Naive thymus-derived CD4-positive, alpha-beta T cell (primary cell): ENCODE data around the gene METAP2. TPM values are rescaled to one million over a fixed set of nuclear protein-coding genes. Genes with fewer than 3 reads are reported as not detected.

Experiments
- ATAC-seq: fragments of 150-1000 bp; cut with Tn5 transposase; 2 replicates; pipeline ENCODE4 v1.10.0; 2021; ENCODE audit warnings: mild to moderate bottlenecking, moderate library complexity
- CTCF ChIA-PET: fragments of 350-600 bp; sonication (Branson Sonifier 250); formaldehyde crosslinking; loops from one replicate; lab custom pipeline; 2021; ENCODE audit warnings: antibody characterized with exemption; lab: Charles Lee
- POLR2A ChIA-PET: fragments of 350-600 bp; sonication (Branson Sonifier 250); formaldehyde crosslinking; loops from one replicate; lab custom pipeline; 2021; ENCODE audit warnings: antibody characterized with exemption, inconsistent platforms; lab: Charles Lee
- DNase-seq, 9 donors: peaks; one replicate each; pipeline versions ENCODE4 v3.0.0 to v3.0.0-alpha.2; 2020 to 2022; ENCODE audit warnings: mixed read lengths in 1 of 9
- H3K27ac ChIP-seq: one replicate; pipeline ENCODE4 v1.7.0; 2013; ENCODE audit warnings: mild to moderate bottlenecking, low read depth, low read length, moderate library complexity
- H3K27me3 ChIP-seq, 2 donors: one replicate each; pipeline ENCODE4 v1.7.0; 2013; ENCODE audit warnings: low read length in 2 of 2, mild to moderate bottlenecking in 2 of 2, moderate library complexity in 2 of 2; ENCODE audit not compliant: control insufficient read depth in 2 of 2, insufficient read depth in 2 of 2
- H3K36me3 ChIP-seq, 3 experiments: 1 replicate in 2 of 3; 2 replicates in 1 of 3; pipeline ENCODE4 v1.7.0; 2013; ENCODE audit warnings: low read length in 3 of 3, mild to moderate bottlenecking in 3 of 3, moderate library complexity in 1 of 3; ENCODE audit not compliant: insufficient read depth in 3 of 3, control insufficient read depth in 2 of 3
- H3K4me1 ChIP-seq, 2 donors: one replicate each; pipeline ENCODE4 v1.7.0; 2013; ENCODE audit warnings: low read length in 2 of 2, mild to moderate bottlenecking in 2 of 2, moderate library complexity in 1 of 2; ENCODE audit not compliant: control insufficient read depth in 2 of 2, insufficient read depth in 2 of 2
- H3K4me3 ChIP-seq: 2 replicates; pipeline ENCODE4 v1.7.0; 2013; ENCODE audit warnings: mild to moderate bottlenecking, low read length
- H3K9me3 ChIP-seq, 3 experiments: 1 replicate in 2 of 3; 2 replicates in 1 of 3; pipeline ENCODE4 v1.7.0; 2013; ENCODE audit warnings: low read length in 3 of 3; ENCODE audit not compliant: control insufficient read depth in 2 of 3
- H3K27ac Mint-ChIP-seq, 9 donors: one replicate each; pipeline ENCODE4 v1.8.0; 2020 to 2022; ENCODE audit warnings: mixed read lengths in 9 of 9, mild to moderate bottlenecking in 8 of 9, moderate library complexity in 5 of 9, inconsistent platforms in 2 of 9
- H3K27me3 Mint-ChIP-seq, 5 donors: one replicate each; pipeline ENCODE4 v1.8.0; 2021 to 2022; ENCODE audit warnings: mixed read lengths in 5 of 5, mild to moderate bottlenecking in 1 of 5
- H3K36me3 Mint-ChIP-seq, 5 donors: one replicate each; pipeline ENCODE4 v1.8.0; 2020 to 2022; ENCODE audit warnings: mixed read lengths in 5 of 5, mild to moderate bottlenecking in 3 of 5, inconsistent platforms in 1 of 5
- H3K4me1 Mint-ChIP-seq, 7 donors: one replicate each; pipeline ENCODE4 v1.8.0; 2020 to 2022; ENCODE audit warnings: mixed read lengths in 7 of 7, mild to moderate bottlenecking in 3 of 7, inconsistent platforms in 1 of 7
- H3K4me3 Mint-ChIP-seq, 10 donors: one replicate each; pipeline ENCODE4 v1.8.0; 2020 to 2022; ENCODE audit warnings: mild to moderate bottlenecking in 10 of 10, mixed read lengths in 10 of 10, moderate library complexity in 6 of 10, inconsistent platforms in 2 of 10
- H3K9me3 Mint-ChIP-seq, 11 donors: one replicate each; pipeline ENCODE4 v1.8.0; 2020 to 2022; ENCODE audit warnings: mixed read lengths in 11 of 11, mild to moderate bottlenecking in 4 of 11, inconsistent platforms in 1 of 11, moderate library complexity in 1 of 11
- intact Hi-C, 2 donors: fragments of 100-400 bp; cut with micrococcal nuclease; formaldehyde crosslinking; loops; one replicate each; pipeline ENCODE4 v1.15.1; 2023
- polyA plus RNA-seq, 2 donors: library from polyadenylated mRNA; unstranded; fragments of 300-500 nt; fragmentation: Illumina TruSeq; gene quantifications; one replicate each; pipeline ENCODE4 v1.2.3, GENCODE V29; 2021
- total RNA-seq, 6 experiments: library from RNA in 5 of 6; stranded (reverse) in 5 of 6; gene quantifications; 1 replicate in 5 of 6; 2 replicates in 1 of 6; pipeline ENCODE4 v1.2.3 and lab custom pipeline; 2021 to 2026

Gene METAP2
- total RNA-seq (10 to 100 TPM; 48.2 to 79.9 (median 57.3) TPM), polyA plus RNA-seq (10 to 100 TPM; 37.8 to 48.2 TPM), total RNA-seq (lab: John Stamatoyannopoulos, UW) (74.2 reads per million, percentile 79 among the genes with 10 or more reads in this experiment)

DNA sequence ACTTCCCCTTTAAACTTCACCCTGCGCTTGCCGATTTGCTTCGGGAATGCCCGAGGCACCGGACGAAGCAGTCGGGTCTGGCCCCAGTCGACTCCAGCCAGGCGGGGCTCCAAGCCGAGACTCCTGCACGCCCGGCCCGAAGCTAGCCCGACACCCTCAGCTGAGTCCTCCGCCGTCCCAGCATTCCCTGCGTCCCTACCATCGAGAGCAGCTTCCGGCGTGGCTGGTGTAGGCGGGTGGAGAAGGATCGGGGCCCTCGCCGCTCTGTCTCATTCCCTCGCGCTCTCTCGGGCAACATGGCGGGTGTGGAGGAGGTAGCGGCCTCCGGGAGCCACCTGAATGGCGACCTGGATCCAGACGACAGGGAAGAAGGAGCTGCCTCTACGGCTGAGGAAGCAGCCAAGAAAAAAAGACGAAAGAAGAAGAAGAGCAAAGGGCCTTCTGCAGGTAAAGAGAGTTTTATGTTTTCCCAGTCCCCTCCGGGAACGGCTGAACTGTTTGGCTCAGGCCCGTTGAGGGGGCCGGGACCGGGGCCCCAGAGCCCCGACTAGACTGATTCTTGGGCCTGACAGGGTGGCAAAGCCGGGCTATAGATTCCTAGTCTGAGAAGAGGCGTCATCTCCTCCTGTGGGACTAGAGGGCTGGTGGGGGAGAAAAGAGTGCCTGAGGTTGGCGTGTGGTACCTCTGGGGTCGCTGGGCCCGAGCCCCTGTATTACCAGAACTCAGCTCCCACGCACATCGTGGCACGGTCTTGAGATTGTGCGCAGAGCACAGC lies at the start of gene METAP2:
TSS of gene METAP2 (plus strand) at position 269 of the 776 bp plus-strand sequence. CDS start at position 297, 28 bp downstream.
- Histone ChIP-seq H3K4me3 (peak within 1 kb of the TSS; percentile 81), H3K9me3 (no peaks in the 10 kb centered on the region), H3K36me3 (peaks cover 0 to 32% (median 0%) of the 10 kb centered on the region in 3 experiments), H3K27me3 (no peaks in the 10 kb centered on the region), H3K4me1 (peaks cover 10 to 39% of the 10 kb centered on the region in 2 donors), H3K27ac (peak within 1 kb of the TSS; percentile 92)
- Mint-ChIP-seq H3K36me3 (peaks cover 10 to 29% (median 21%) of the 10 kb centered on the region in 5 donors), H3K4me3 (peak within 1 kb of the TSS; percentile 96 to 100 (median 99)), H3K4me1 (peaks cover 31 to 70% (median 55%) of the 10 kb centered on the region in 7 donors), H3K27ac (peak within 1 kb of the TSS; percentile 95 to 100 (median 99)), H3K27me3 (no peaks in the 10 kb centered on the region), H3K9me3 (no peaks in the 10 kb centered on the region)
- ChIA-PET POLR2A (interaction anchor here (0.6 to 3.0 kb wide), 33 partner anchors 10 to 1797 kb away, joined by 3 to 25 read pairs (median 3); partner anchors contain the start of genes AMDHD1, CRADD, FGD6 and LTA4H), CTCF (interaction anchor here (0.5 to 1.5 kb wide), 6 partner anchors 46 to 1057 kb away, joined by 3 read pairs; partner anchors contain the start of genes FGD6, NR2C1 and VEZT)
- intact Hi-C loops: loop anchor here (1.0 to 10.0 kb wide), 20 partner anchors 11 to 1902 kb away; partner anchors contain the start of genes AMDHD1 (in 2 of the 2), CCDC38 (in 2 of the 2), FGD6 (in 2 of the 2) and LTA4H (in 2 of the 2)
- DNase-seq (peak; percentile 75 to 93 (median 87)), ATAC-seq (peak; percentile 98)

- POLR2A ChIA-PET: no interaction called here
- H3K4me3 ChIP-seq: no peak overlapping the region
- H3K4me1 Mint-ChIP-seq: peaks cover 10 to 20% (median 15%) of the 10 kb centered on the region in 7 donors
- H3K27ac Mint-ChIP-seq: peak overlapping the region in 1 of 9 donors; percentile 21
- H3K4me1 ChIP-seq: no peaks in the 10 kb centered on the region
- no peak for DNase-seq
- no peaks in the 10 kb centered on the region for H3K27me3 ChIP-seq
- no peak for ATAC-seq
- H3K9me3 ChIP-seq: no peaks in the 10 kb centered on the region
- H3K27me3 Mint-ChIP-seq: no peaks in the 10 kb centered on the region
- H3K9me3 Mint-ChIP-seq: peaks cover 0 to 7% (median 0%) of the 10 kb centered on the region in 11 donors
- no peak overlapping the region for H3K27ac ChIP-seq
- H3K36me3 Mint-ChIP-seq: peaks cover 0 to 6% (median 0%) of the 10 kb centered on the region in 5 donors
- CTCF ChIA-PET: interaction anchor here (0.5 kb wide), 1 partner anchor 236 kb away, joined by 3 read pairs; no protein-coding TSS in a partner anchor
- no peaks in the 10 kb centered on the region for H3K36me3 ChIP-seq
- H3K4me3 Mint-ChIP-seq: no peak overlapping the region
- intact Hi-C loops: no loop called here
These were observed 49.5 kb upstream of the METAP2 start for GRCh38 chr12:95424271-95424994.

GRCh38 chr12:95429172-95429510 lies 44.8 kb upstream of the METAP2 start:
- ChIA-PET POLR2A (interaction anchor here (1.5 kb wide), 1 partner anchor 44 kb away, joined by 13 read pairs; the partner anchor contains the start of gene METAP2), CTCF (no interaction called here)

GRCh38 chr12:95431120-95431519 lies 42.8 kb upstream of the METAP2 start:
- H3K9me3 Mint-ChIP-seq: peaks cover 0 to 7% (median 0%) of the 10 kb centered on the region in 11 donors
- H3K4me3 ChIP-seq: no peak overlapping the region
- DNase-seq (no peak), ATAC-seq (no peak)
- no peaks in the 10 kb centered on the region for H3K4me1 ChIP-seq
- intact Hi-C loops: no loop called here
- no peaks in the 10 kb centered on the region for H3K9me3 ChIP-seq
- H3K4me1 Mint-ChIP-seq: peaks cover 10 to 20% (median 15%) of the 10 kb centered on the region in 7 donors
- H3K36me3 Mint-ChIP-seq: peaks cover 0 to 6% (median 4%) of the 10 kb centered on the region in 5 donors
- no peak overlapping the region for H3K4me3 Mint-ChIP-seq
- peaks cover 0 to 8% (median 0%) of the 10 kb centered on the region in 5 donors for H3K27me3 Mint-ChIP-seq
- H3K27me3 ChIP-seq: no peaks in the 10 kb centered on the region
- ChIA-PET CTCF (interaction anchor here (0.6 kb wide), 2 partner anchors 39 to 64 kb away, joined by 3 read pairs; no protein-coding TSS in a partner anchor), POLR2A (no interaction called here)
- H3K36me3 ChIP-seq: no peaks in the 10 kb centered on the region
- no peak overlapping the region for H3K27ac Mint-ChIP-seq
- H3K27ac ChIP-seq: no peak overlapping the region

More at GRCh38 chr12:95429172-95429510, 44.8 kb upstream of the METAP2 start:
- Mint-ChIP-seq H3K4me1 (peaks cover 10 to 20% (median 15%) of the 10 kb centered on the region in 7 donors), H3K36me3 (peaks cover 0 to 6% (median 4%) of the 10 kb centered on the region in 5 donors), H3K27ac (peak overlapping the region in 5 of 9 donors; percentile 33 to 92 (median 86)), H3K27me3 (peaks cover 0 to 8% (median 0%) of the 10 kb centered on the region in 5 donors), H3K9me3 (peaks cover 0 to 7% (median 0%) of the 10 kb centered on the region in 11 donors), H3K4me3 (peak overlapping the region in 8 of 10 donors; percentile 13 to 81 (median 35))
- DNase-seq (no peak), ATAC-seq (no peak)
- intact Hi-C loops: loop anchor here in 1 of 2 donors (2.0 kb wide), 1 partner anchor 44 kb away; no protein-coding TSS in a partner anchor
- Histone ChIP-seq H3K4me1 (no peaks in the 10 kb centered on the region), H3K27me3 (no peaks in the 10 kb centered on the region), H3K4me3 (no peak overlapping the region), H3K36me3 (no peaks in the 10 kb centered on the region), H3K9me3 (no peaks in the 10 kb centered on the region), H3K27ac (no peak overlapping the region)

GRCh38 chr12:95435355-95435754 lies 38.6 kb upstream of the METAP2 start:
- Mint-ChIP-seq H3K27ac (no peak overlapping the region), H3K9me3 (peaks cover 0 to 2% (median 0%) of the 10 kb centered on the region in 11 donors), H3K27me3 (peaks cover 0 to 8% (median 0%) of the 10 kb centered on the region in 5 donors), H3K4me1 (no peaks in the 10 kb centered on the region), H3K36me3 (peaks cover 0 to 4% (median 0%) of the 10 kb centered on the region in 5 donors), H3K4me3 (no peak overlapping the region)
- Histone ChIP-seq H3K27ac (no peak overlapping the region), H3K27me3 (no peaks in the 10 kb centered on the region), H3K36me3 (no peaks in the 10 kb centered on the region), H3K9me3 (no peaks in the 10 kb centered on the region), H3K4me3 (no peak overlapping the region), H3K4me1 (no peaks in the 10 kb centered on the region)
- no peak for ATAC-seq
- POLR2A ChIA-PET: no interaction called here
- CTCF ChIA-PET: no interaction called here
- intact Hi-C loops: no loop called here
- no peak for DNase-seq

- Histone ChIP-seq H3K27ac (no peak overlapping the region), H3K27me3 (no peaks in the 10 kb centered on the region), H3K4me1 (no peaks in the 10 kb centered on the region), H3K4me3 (no peak overlapping the region), H3K36me3 (no peaks in the 10 kb centered on the region), H3K9me3 (no peaks in the 10 kb centered on the region)
- Mint-ChIP-seq H3K4me3 (no peak overlapping the region), H3K27ac (no peak overlapping the region), H3K36me3 (no peaks in the 10 kb centered on the region), H3K9me3 (peaks cover 0 to 2% (median 0%) of the 10 kb centered on the region in 11 donors), H3K27me3 (peaks cover 0 to 4% (median 0%) of the 10 kb centered on the region in 5 donors), H3K4me1 (no peaks in the 10 kb centered on the region)
- ChIA-PET CTCF (no interaction called here), POLR2A (no interaction called here)
- intact Hi-C loops: no loop called here
- ATAC-seq (no peak), DNase-seq (no peak)
These were observed 36.4 kb upstream of the METAP2 start for GRCh38 chr12:95437565-95437964.
